ENCODE results near the gene ATF5. TPM values are rescaled to one million over a fixed set of nuclear protein-coding genes. Genes with fewer than 3 reads are reported as not detected.

ATF5 gene
- polyA plus RNA-seq, 3 donors: 5.8 to 22.1 (median 6.0) TPM

DNA sequence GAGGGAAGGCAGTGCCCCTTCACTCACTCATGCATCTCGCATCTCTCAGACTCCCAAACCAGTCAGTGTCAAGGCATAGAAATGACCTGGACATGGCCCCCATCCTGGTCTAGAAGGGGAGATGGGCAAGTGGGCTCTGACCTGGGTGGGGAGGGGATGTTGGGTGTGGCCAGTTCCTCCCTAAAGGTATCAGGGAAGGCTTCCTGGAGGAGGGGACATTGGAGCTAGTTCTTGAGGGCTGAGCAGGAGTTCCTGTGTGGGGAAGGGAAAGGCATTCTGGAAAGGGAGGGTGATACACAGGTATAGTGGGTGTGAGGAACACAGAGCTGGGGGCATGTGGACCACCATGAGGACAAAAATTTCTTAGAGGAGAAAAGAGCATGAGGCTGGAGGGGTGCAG, 36.3 kb upstream of the ATF5 start:
- peak overlapping the region in 4 of 7 donors; percentile 5 to 74 (median 32) for H3K27ac Mint-ChIP-seq
- Histone ChIP-seq H3K79me2 (ENCODE audit: insufficient read depth, low read length) (no peaks in the 10 kb centered on the region), H3K9me3 (replicated peaks in 1 of 2; ENCODE audit: control insufficient read depth in 1 of 2, insufficient read depth in 1 of 2, low read length in 2 of 2) (no peaks in the 10 kb centered on the region), H3K4me2 (replicated peaks; ENCODE audit: extremely low read depth, low read length, poor library complexity, severe bottlenecking) (no peak overlapping the region), H3K4me1 (ENCODE audit: control insufficient read depth in 1 of 2, insufficient read depth in 2 of 2, low read length in 2 of 2) (peaks cover 41 to 44% of the 10 kb centered on the region in 2 donors), H3K4me3 (replicated peaks in 1 of 3; ENCODE audit: low read depth in 2 of 3, low read length in 3 of 3) (no peak overlapping the region), H3K27me3 (ENCODE audit: control insufficient read depth in 2 of 2, insufficient read depth in 2 of 2, low read length in 2 of 2) (peaks cover 0 to 9% of the 10 kb centered on the region in 2 donors), H3K27ac (ENCODE audit: low read depth in 1 of 2, low read length in 2 of 2) (no peak overlapping the region), H4K20me1 (ENCODE audit: insufficient read depth, low read length) (peaks cover 15% of the 10 kb centered on the region), H3K9ac (ENCODE audit: insufficient read depth, low read length, poor library complexity, severe bottlenecking) (no peak overlapping the region), H3K36me3 (replicated peaks in 1 of 2; ENCODE audit: control insufficient read depth in 1 of 2, insufficient read depth in 2 of 2, low read length in 2 of 2) (no peaks in the 10 kb centered on the region), H2AFZ (ENCODE audit: insufficient read depth, low read depth, low read length, poor library complexity, severe bottlenecking) (no peak overlapping the region)
- intact Hi-C loops (cut with micrococcal nuclease): no loop called here
- H3K36me3 Mint-ChIP-seq: peaks cover 16 to 26% of the 10 kb centered on the region in 2 donors
- H3K27me3 Mint-ChIP-seq (ENCODE audit: low read depth in 3 of 3): peaks cover 22 to 48% (median 32%) of the 10 kb centered on the region in 3 donors
- WGBS (ENCODE audit: insufficient coverage): no CpG with 5 or more reads among the region's 1 CpG
- peaks cover 48% of the 10 kb centered on the region for H3K4me1 Mint-ChIP-seq
- peak overlapping the region in 1 of 2 donors; percentile 43 for H3K4me3 Mint-ChIP-seq
- no peak for DNase-seq
- TF ChIP-seq, protein P1, sequence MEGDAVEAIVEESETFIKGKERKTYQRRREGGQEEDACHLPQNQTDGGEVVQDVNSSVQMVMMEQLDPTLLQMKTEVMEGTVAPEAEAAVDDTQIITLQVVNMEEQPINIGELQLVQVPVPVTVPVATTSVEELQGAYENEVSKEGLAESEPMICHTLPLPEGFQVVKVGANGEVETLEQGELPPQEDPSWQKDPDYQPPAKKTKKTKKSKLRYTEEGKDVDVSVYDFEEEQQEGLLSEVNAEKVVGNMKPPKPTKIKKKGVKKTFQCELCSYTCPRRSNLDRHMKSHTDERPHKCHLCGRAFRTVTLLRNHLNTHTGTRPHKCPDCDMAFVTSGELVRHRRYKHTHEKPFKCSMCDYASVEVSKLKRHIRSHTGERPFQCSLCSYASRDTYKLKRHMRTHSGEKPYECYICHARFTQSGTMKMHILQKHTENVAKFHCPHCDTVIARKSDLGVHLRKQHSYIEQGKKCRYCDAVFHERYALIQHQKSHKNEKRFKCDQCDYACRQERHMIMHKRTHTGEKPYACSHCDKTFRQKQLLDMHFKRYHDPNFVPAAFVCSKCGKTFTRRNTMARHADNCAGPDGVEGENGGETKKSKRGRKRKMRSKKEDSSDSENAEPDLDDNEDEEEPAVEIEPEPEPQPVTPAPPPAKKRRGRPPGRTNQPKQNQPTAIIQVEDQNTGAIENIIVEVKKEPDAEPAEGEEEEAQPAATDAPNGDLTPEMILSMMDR (IDR thresholded peaks at IDR 0.05): no peak
- H3K9me3 Mint-ChIP-seq: peaks cover 0 to 7% (median 0%) of the 10 kb centered on the region in 7 donors

DNA sequence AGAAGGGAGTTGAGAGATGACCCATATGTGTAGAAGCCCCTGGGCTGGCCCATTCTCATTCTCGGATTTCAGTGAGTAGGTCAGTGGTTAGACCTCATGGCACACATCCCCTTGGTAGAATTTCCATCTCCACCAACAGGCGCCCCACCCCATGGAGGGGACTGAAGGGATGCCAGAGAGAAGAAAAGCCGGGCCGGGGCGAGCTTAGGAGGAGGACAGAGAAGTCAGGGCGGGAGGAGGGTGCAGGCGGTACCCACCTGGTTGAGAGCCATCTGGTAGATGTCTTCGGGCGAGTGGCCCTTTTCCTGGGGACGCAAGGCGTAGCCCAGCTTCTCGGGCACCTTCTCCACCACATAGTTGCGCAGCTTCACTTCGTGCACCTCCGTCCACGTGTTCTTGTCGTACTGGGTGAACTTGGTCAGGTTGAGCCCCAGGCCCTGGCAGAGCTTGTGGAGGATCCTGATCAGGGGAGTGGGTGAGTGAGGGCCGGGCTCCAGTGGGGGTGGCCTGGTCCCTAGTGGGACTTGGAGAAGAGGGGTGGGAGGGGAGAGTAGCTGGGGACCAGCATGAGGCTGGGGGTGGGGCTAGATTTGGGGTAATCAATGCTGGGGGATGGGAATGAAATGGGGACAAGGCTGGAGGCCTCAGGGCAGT, 34.9 kb upstream of the ATF5 start:
- intact Hi-C loops (cut with micrococcal nuclease): no loop called here
- H3K79me2 ChIP-seq (ENCODE audit: insufficient read depth, low read length): no peaks in the 10 kb centered on the region
- Mint-ChIP-seq H3K36me3 (peaks cover 5 to 19% of the 10 kb centered on the region in 2 donors), H3K4me1 (peaks cover 56% of the 10 kb centered on the region), H3K4me3 (no peak overlapping the region), H3K27me3 (ENCODE audit: low read depth in 3 of 3) (peaks cover 22 to 45% (median 30%) of the 10 kb centered on the region in 3 donors), H3K27ac (peak overlapping the region in 2 of 7 donors; percentile 43 to 68), H3K9me3 (peaks cover 0 to 7% (median 0%) of the 10 kb centered on the region in 7 donors)
- H2AFZ ChIP-seq (ENCODE audit: insufficient read depth, low read depth, low read length, poor library complexity, severe bottlenecking): no peak overlapping the region
- H3K4me2 ChIP-seq (replicated peaks; ENCODE audit: extremely low read depth, low read length, poor library complexity, severe bottlenecking): no peak overlapping the region
- H3K9ac ChIP-seq (ENCODE audit: insufficient read depth, low read length, poor library complexity, severe bottlenecking): no peak overlapping the region
- no peak overlapping the region for H3K4me3 ChIP-seq (replicated peaks in 1 of 3; ENCODE audit: low read depth in 2 of 3, low read length in 3 of 3)
- DNase-seq: no peak
- no peaks in the 10 kb centered on the region for H3K9me3 ChIP-seq (replicated peaks in 1 of 2; ENCODE audit: control insufficient read depth in 1 of 2, insufficient read depth in 1 of 2, low read length in 2 of 2)
- H3K36me3 ChIP-seq (replicated peaks in 1 of 2; ENCODE audit: control insufficient read depth in 1 of 2, insufficient read depth in 2 of 2, low read length in 2 of 2): no peaks in the 10 kb centered on the region
- 100% methylated on average over 8 of the region's 18 CpGs for WGBS (ENCODE audit: insufficient coverage)
- TF ChIP-seq, protein P1 (IDR thresholded peaks at IDR 0.05): no peak
- peaks cover 54 to 55% of the 10 kb centered on the region in 2 donors for H3K4me1 ChIP-seq (ENCODE audit: control insufficient read depth in 1 of 2, insufficient read depth in 2 of 2, low read length in 2 of 2)
- H3K27me3 ChIP-seq (ENCODE audit: control insufficient read depth in 2 of 2, insufficient read depth in 2 of 2, low read length in 2 of 2): peaks cover 0 to 9% of the 10 kb centered on the region in 2 donors
- H3K27ac ChIP-seq (ENCODE audit: low read depth in 1 of 2, low read length in 2 of 2): no peak overlapping the region
- H4K20me1 ChIP-seq (ENCODE audit: insufficient read depth, low read length): peaks cover 8% of the 10 kb centered on the region

Data from CD14-positive monocyte (primary cell).